Neutrophil (primary cell): ENCODE data around the gene LRRC27.
"Not testable (repeated sequence)": the region's sequence is repeated elsewhere in the genome, so short reads cannot be mapped to it uniquely, and the experiment has no call there.

ENCODE experiments used
- H3K27ac ChIP-seq: fragments of 200-600 bp; sonication (generic); 2 replicates; pipeline ENCODE4 v1.5.1; 2016; ENCODE audit warnings: mild to moderate bottlenecking, moderate library complexity
- H3K27me3 ChIP-seq: fragments of 200-600 bp; sonication (generic); 2 replicates; pipeline ENCODE4 v1.6.0; 2016; ENCODE audit warnings: mild to moderate bottlenecking
- H3K36me3 ChIP-seq: fragments of 200-600 bp; sonication (generic); 2 replicates; pipeline ENCODE4 v1.5.1; 2017
- H3K4me1 ChIP-seq, 2 experiments: fragments of 200-600 bp in 1 of 2; sonication (generic) in 1 of 2; 1 replicate in 1 of 2; 2 replicates in 1 of 2; pipeline versions ENCODE4 v1.5.1 to v1.6.1; 2013 to 2016; ENCODE audit warnings: low read depth in 1 of 2, low read length in 1 of 2, mild to moderate bottlenecking in 1 of 2, moderate library complexity in 1 of 2; ENCODE audit not compliant: control insufficient read depth in 1 of 2, insufficient read depth in 1 of 2
- H3K4me3 ChIP-seq, 2 experiments: fragments of 200-600 bp in 1 of 2; sonication (generic) in 1 of 2; 1 replicate in 1 of 2; 2 replicates in 1 of 2; pipeline ENCODE4 v1.5.1; 2013 to 2016; ENCODE audit warnings: low read depth in 1 of 2, low read length in 1 of 2, mild to moderate bottlenecking in 1 of 2, moderate library complexity in 1 of 2
- H3K9me3 ChIP-seq: fragments of 200-600 bp; sonication (generic); 2 replicates; pipeline ENCODE4 v1.5.1; 2016
- TF ChIP-seq, protein P1 (sequence below): fragments of 200-600 bp; sonication (generic); IDR thresholded peaks from 2 replicates; pipeline ENCODE4 v1.5.1; 2016; ENCODE audit warnings: antibody characterized with exemption

The LRRC27 gene

DNA sequence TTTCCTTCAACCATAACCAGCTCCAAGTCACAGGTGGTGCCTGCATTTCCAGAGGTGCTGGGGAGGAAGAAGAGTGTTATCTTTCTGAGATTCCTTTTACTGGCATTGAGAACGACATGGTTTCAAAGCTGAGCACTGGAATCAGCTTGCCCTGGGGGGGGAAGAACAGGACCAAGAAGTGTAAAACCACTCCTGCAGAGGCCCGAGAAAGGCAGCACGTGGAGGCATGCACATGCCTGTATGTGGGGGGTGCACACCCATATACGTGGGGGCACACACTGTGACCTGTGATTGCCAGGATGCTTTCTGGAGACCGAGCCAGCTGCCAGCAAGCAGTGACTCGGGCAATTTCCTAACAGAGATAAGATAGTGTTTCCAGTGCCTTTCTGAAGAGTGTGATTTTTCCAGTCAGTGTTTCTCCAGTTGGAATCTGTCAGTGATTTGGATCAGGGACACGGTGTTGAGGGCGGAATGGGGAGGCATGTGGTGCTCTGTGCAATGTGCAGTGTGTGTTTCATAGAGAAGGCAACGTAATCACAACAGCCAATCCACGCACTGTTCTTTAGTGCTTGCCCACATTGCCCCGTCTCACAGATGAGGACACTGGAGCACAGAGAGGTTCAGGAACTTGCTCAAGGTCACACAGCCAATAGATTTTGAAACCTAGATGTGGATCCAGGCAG is 4.2 kb downstream of the LRRC27 start:
- H3K4me1 ChIP-seq, result peaks cover 33 to 36% of the 10 kb centered on the region in 2 experiments
- H3K27me3 ChIP-seq, result no peaks in the 10 kb centered on the region
- no peaks in the 10 kb centered on the region for H3K36me3 ChIP-seq
- no peaks in the 10 kb centered on the region for H3K9me3 ChIP-seq
- TF ChIP-seq, protein P1, sequence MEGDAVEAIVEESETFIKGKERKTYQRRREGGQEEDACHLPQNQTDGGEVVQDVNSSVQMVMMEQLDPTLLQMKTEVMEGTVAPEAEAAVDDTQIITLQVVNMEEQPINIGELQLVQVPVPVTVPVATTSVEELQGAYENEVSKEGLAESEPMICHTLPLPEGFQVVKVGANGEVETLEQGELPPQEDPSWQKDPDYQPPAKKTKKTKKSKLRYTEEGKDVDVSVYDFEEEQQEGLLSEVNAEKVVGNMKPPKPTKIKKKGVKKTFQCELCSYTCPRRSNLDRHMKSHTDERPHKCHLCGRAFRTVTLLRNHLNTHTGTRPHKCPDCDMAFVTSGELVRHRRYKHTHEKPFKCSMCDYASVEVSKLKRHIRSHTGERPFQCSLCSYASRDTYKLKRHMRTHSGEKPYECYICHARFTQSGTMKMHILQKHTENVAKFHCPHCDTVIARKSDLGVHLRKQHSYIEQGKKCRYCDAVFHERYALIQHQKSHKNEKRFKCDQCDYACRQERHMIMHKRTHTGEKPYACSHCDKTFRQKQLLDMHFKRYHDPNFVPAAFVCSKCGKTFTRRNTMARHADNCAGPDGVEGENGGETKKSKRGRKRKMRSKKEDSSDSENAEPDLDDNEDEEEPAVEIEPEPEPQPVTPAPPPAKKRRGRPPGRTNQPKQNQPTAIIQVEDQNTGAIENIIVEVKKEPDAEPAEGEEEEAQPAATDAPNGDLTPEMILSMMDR, result no peak
- peak overlapping the region; percentile 42 to 43 for H3K4me3 ChIP-seq
- H3K27ac ChIP-seq, result no peak overlapping the region

DNA sequence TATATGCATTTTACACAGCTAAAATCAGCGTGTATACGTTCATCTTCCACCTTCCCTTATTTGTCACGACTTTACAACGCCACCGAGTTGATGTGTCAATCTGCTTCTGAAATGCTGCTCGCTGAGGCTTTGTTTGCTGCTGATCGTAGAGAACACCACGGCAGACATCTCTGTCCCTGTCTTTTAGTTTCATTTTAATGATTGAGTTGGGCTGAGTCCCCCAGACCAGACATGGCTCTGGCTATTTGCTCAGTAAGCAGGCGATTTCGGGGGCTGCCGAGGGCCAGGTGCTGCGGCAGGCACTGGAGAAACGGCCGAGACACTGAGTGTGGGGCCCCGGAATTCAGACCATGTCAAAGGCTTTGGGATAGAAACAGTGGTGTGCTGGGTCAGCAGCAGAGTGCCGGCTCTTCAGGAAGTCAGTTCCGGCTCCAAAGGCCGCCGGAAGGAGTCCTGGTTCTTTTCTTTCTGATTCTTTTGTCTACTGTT is 5.0 kb downstream of the LRRC27 start:
- Histone ChIP-seq H3K9me3 (no peaks in the 10 kb centered on the region), H3K4me1 (peaks cover 31 to 32% of the 10 kb centered on the region in 2 experiments), H3K27ac (no peak overlapping the region), H3K4me3 (peak overlapping the region; percentile 42 to 43), H3K27me3 (no peaks in the 10 kb centered on the region), H3K36me3 (no peaks in the 10 kb centered on the region)
- TF ChIP-seq, protein P1, result no peak

DNA sequence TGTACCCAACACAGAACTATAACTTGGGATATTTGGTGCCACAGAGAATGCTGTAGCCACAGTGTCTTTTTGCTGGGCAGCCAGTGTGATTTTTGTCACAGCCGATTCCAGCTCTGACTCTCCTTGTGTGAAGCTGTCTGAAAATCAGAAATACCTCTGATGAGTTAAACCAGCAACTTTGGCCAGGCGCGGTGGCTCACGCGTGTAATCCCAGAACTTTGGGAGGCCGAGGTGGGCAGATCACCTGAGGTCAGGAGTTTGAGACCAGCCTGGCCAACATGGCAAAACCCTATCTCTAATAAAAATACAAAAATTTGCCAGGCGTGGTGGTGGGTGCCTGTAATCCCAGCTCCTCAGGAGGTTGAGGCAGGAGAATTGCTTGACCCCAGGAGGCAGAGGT is 5.9 kb downstream of the LRRC27 start:
- H3K9me3 ChIP-seq, H3K27me3 ChIP-seq, H3K4me3 ChIP-seq, H3K36me3 ChIP-seq, H3K27ac ChIP-seq: not testable (repeated sequence)
- H3K4me1 ChIP-seq, result peaks cover 23 to 25% of the 10 kb centered on the region in 2 experiments

DNA sequence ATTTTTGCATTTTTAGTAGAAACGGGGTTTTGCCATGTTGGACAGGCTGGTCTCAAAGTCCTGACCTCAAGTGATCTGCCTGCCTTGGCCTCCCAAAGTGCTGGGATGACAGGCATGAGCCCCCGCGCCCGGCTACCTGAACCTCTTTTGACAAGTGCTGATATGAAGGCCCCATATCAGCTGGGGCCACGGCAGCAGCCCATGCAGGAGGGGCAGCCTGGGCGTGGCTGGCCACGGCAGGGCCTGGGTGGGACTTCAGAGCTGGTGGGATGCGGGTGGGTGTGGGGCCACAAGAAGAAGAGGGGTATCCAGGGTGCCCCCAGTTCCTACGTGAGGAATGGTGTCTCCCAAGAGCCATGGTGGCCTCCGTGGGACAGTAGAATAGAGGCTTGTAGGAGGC is 6.9 kb downstream of the LRRC27 start:
- Histone ChIP-seq H3K4me1 (peaks cover 23 to 25% of the 10 kb centered on the region in 2 experiments), H3K4me3 (no peak overlapping the region), H3K9me3 (no peaks in the 10 kb centered on the region), H3K27ac (no peak overlapping the region), H3K27me3 (no peaks in the 10 kb centered on the region), H3K36me3 (no peaks in the 10 kb centered on the region)
- TF ChIP-seq, protein P1, result no peak

DNA sequence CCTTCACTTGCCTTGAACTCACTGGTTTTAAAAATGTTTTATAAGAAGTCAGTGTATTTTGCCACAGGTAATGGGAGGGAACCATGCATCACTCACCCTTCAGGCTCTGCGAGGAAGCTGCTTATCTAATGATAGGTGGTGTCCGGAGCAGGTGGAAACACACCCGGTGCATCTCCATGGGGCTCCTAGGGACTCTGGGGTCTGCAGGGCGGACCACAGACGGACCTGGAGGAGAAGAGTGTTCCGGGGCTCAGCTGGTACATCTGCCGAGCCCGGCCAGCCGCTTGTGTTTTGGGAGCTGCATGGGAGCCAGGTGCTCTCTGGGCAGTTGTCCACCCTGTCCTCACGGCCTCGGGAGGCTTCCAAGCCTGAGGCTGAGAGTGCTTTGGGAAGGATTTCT is 7.3 kb downstream of the LRRC27 start:
- Histone ChIP-seq H3K4me1 (peaks cover 23 to 25% of the 10 kb centered on the region in 2 experiments), H3K36me3 (no peaks in the 10 kb centered on the region), H3K27me3 (no peaks in the 10 kb centered on the region), H3K9me3 (no peaks in the 10 kb centered on the region), H3K4me3 (no peak overlapping the region), H3K27ac (no peak overlapping the region)
- TF ChIP-seq, protein P1, result no peak

DNA sequence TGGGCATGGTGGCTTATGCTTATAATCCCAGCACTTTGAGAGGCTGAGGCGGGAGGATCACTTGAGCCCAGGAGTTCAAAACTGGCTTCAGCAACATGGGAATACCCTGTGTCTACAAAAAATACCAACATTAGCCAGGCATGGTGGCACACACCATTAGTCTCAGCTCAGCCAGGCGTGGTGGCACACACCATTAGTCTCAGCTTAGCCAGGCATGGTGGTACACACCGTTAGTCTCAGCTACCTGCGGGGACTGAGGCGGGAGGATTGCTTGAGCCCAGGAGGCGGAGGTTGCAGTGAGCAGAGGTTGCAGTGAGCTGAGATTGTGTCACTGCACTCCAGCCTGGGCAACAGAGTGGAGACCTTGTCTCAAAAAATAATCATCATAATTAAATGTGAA is 9.0 kb downstream of the LRRC27 start:
- H3K36me3 ChIP-seq, result no peaks in the 10 kb centered on the region
- TF ChIP-seq, protein P1, result no peak
- no peaks in the 10 kb centered on the region for H3K9me3 ChIP-seq
- no peaks in the 10 kb centered on the region for H3K27me3 ChIP-seq
- no peak overlapping the region for H3K4me3 ChIP-seq
- H3K4me1 ChIP-seq, result peaks cover 12% of the 10 kb centered on the region in 2 experiments
- no peak overlapping the region for H3K27ac ChIP-seq
